ENCODE results near the gene OGDH. TPM values are rescaled to one million over a fixed set of nuclear protein-coding genes. Genes with fewer than 3 reads are reported as not detected.

Gene OGDH
- total and polyA plus RNA-seq, 2 of the 4 experiments (the other 2 are of a cell fraction): 47.4 to 56.5 TPM

DNA sequence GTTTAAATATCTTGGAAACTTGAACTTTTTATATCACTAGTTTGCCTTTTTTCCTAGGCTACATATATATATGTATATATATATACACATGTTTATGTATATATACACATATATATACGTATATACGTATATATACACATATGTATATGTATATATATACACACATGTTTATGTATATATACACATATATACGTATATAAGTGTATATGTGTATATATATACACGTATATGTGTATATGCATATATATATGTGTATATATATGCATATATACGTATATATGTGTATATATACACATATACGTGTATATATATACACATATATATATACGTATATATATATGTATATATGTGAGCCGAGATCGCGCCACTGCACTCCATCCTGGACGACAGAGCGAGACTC is 10.1 kb downstream of the OGDH start:
- Histone ChIP-seq H2BK120ac (ENCODE audit: low read depth, low read length) (no peak overlapping the region), H3K79me1 (ENCODE audit: low read depth in 1 of 2, low read length in 2 of 2) (peaks cover 26 to 64% of the 10 kb centered on the region in 2 experiments), H2BK20ac (ENCODE audit: low read depth, low read length) (no peak overlapping the region), H3K9me3 (ENCODE audit: control insufficient read depth, insufficient read depth, low read length) (no peaks in the 10 kb centered on the region), H3K14ac (replicated peaks; ENCODE audit: low read depth, low read length) (no peak overlapping the region), H4K5ac (ENCODE audit: low read depth, low read length) (no peak overlapping the region), H3K4me2 (ENCODE audit: low read depth, low read length) (no peak overlapping the region), H2BK5ac (ENCODE audit: low read depth, low read length, poor library complexity, severe bottlenecking) (no peak overlapping the region), H3K36me3 (ENCODE audit: control insufficient read depth, insufficient read depth, low read length) (peaks cover 2% of the 10 kb centered on the region; the same call in 1 of the 2 replicates), H2AFZ (replicated peaks; ENCODE audit: low read length, poor library complexity) (no peak overlapping the region), H3K56ac (ENCODE audit: extremely low read depth, insufficient read depth, low read length) (no peak overlapping the region), H3K27me3 (ENCODE audit: control insufficient read depth, insufficient read depth, low read length) (no peaks in the 10 kb centered on the region), H3K23ac (ENCODE audit: low read depth, low read length) (no peak overlapping the region), H4K8ac (ENCODE audit: low read depth in 2 of 2, low read length in 2 of 2) (no peak overlapping the region), H2BK15ac (ENCODE audit: low read depth, low read length) (no peak overlapping the region), H4K20me1 (ENCODE audit: insufficient read depth, low read length) (peaks cover 15% of the 10 kb centered on the region), H3K4ac (ENCODE audit: low read depth, low read length) (no peak overlapping the region), H3K4me1 (ENCODE audit: control insufficient read depth, insufficient read depth, low read length) (peaks cover 5% of the 10 kb centered on the region), H2AK5ac (ENCODE audit: low read depth, low read length) (no peak overlapping the region), H2AK9ac (replicated peaks; ENCODE audit: low read depth, low read length, poor library complexity) (no peak overlapping the region), H3K27ac (ENCODE audit: insufficient read depth, low read length) (no peak overlapping the region), H3K18ac (ENCODE audit: low read depth, low read length) (no peak overlapping the region), H3K4me3 (ENCODE audit: insufficient read depth, low read depth, low read length) (no peak overlapping the region), H3K9ac (ENCODE audit: low read depth, low read length) (no peak overlapping the region), H3K9me1 (ENCODE audit: insufficient read depth, low read length) (peaks cover 5% of the 10 kb centered on the region), H4K91ac (ENCODE audit: insufficient read depth, low read depth, low read length) (no peak overlapping the region)
- BruUV-seq (replicated peaks): no TSS peak
- no CpG with 5 or more reads among the region's 12 CpGs for WGBS, 2 experiments (ENCODE audit: extremely low coverage in 2 of 2, insufficient read length in 1 of 2)
- POLR2A ChIA-PET (ENCODE audit: unreplicated experiment): no interaction called here
- TF ChIP-seq POLR2A (IDR thresholded peaks at IDR 0.05; ENCODE audit: low read depth, low read length) (no peak), SMC3 (IDR thresholded peaks at IDR 0.05; ENCODE audit: low read depth, low read length) (no peak), FOS (IDR thresholded peaks at IDR 0.05; ENCODE audit: low read depth, low read length) (no peak), CHD1 (IDR thresholded peaks at IDR 0.05; ENCODE audit: low read depth, low read length) (no peak), MXI1 (IDR thresholded peaks at IDR 0.05; ENCODE audit: borderline replicate concordance, low read depth, low read length) (no peak), RAD21 (IDR thresholded peaks at IDR 0.05; ENCODE audit: low read length) (no peak), ELK1 (IDR thresholded peaks at IDR 0.05; ENCODE audit: borderline replicate concordance, low read depth, low read length) (no peak), MAFK (IDR thresholded peaks at IDR 0.05; ENCODE audit: low read depth, low read length) (no peak), NFE2L2 (IDR thresholded peaks at IDR 0.05; ENCODE audit: low read depth, low read length) (no peak), CTCF (conservative IDR thresholded peaks at IDR 0.05; ENCODE audit: low read depth, low read length) (no peak)
- in situ Hi-C loops (cut with MboI; ENCODE audit: low sequenced_read_pairs) (no loop called here), dilution Hi-C loops (cut with HindIII; ENCODE audit: low sequenced_read_pairs, unreplicated experiment) (no loop called here), intact Hi-C loops (cut with micrococcal nuclease) (no loop called here)
- DNase-seq (no peak), ATAC-seq (ENCODE audit: low read depth) (no peak)
- CTCF ChIA-PET: no interaction called here

All from IMR-90 (cell line).